Frontal cortex (tissue), 4 donors: Measurements from ENCODE around the gene CASTOR2. TPM values are rescaled to one million over a fixed set of nuclear protein-coding genes. Genes with fewer than 3 reads are reported as not detected.
"Not testable (repeated sequence)": the region's sequence is repeated elsewhere in the genome, so short reads cannot be mapped to it uniquely, and the experiment has no call there.

Source experiments
- DNase-seq, 2 donors: peaks; one replicate each; pipeline ENCODE4 v3.0.0; 2012; ENCODE audit warnings: low spot score in 2 of 2
- FAIRE-seq: peaks from 2 replicates; lab custom pipeline; 2012; peaks lifted over from hg19 to GRCh38; lab: Jason Lieb, UNC
- total RNA-seq: library from RNA; depleted of rRNA; stranded (reverse); fragments of >200 nt; gene quantifications from one replicate; pipeline ENCODE4 v1.2.3, GENCODE V29; 2014
- donor health status: control.
- donor health status: control.
- donor health status: control.

Gene CASTOR2
- total RNA-seq, 1 donor from 2014 or later: 40.8 TPM

GRCh38 chr7:74988436-74988835 lies 23.9 kb downstream of the CASTOR2 start:
- FAIRE-seq, DNase-seq: not testable (repeated sequence)

GRCh38 chr7:74993121-74993520 lies 28.6 kb downstream of the CASTOR2 start:
- no peak for FAIRE-seq
- no peak for DNase-seq

GRCh38 chr7:74994869-74995543 lies 30.5 kb downstream of the CASTOR2 start:
- not testable (repeated sequence) for DNase-seq, FAIRE-seq

GRCh38 chr7:74996361-74996760 lies 31.9 kb downstream of the CASTOR2 start:
- not testable (repeated sequence) for DNase-seq, FAIRE-seq

GRCh38 chr7:74997811-74998210 lies 33.3 kb downstream of the CASTOR2 start:
- FAIRE-seq, DNase-seq: not testable (repeated sequence)

- not testable (repeated sequence) for FAIRE-seq, DNase-seq
Observed at GRCh38 chr7:75001356-75001755, 36.9 kb downstream of the CASTOR2 start.

- FAIRE-seq (no peak), DNase-seq (no peak)
Observed at GRCh38 chr7:75010036-75010435, 45.5 kb downstream of the CASTOR2 start.

- DNase-seq (no peak), FAIRE-seq (no peak)
Observed at GRCh38 chr7:75017832-75018231, 53.3 kb downstream of the CASTOR2 start.

GRCh38 chr7:75018570-75019364 lies 54.3 kb downstream of the CASTOR2 start:
- FAIRE-seq (no peak), DNase-seq (no peak)

GRCh38 chr7:75019800-75020199 lies 55.3 kb downstream of the CASTOR2 start:
- DNase-seq: no peak

GRCh38 chr7:75024922-75025321 lies 60.4 kb downstream of the CASTOR2 start:
- FAIRE-seq (no peak), DNase-seq (no peak)

More at GRCh38 chr7:75019800-75020199, 55.3 kb downstream of the CASTOR2 start:
- FAIRE-seq: no peak

GRCh38 chr7:75028299-75028698 lies 63.8 kb downstream of the CASTOR2 start:
- no peak for DNase-seq
- FAIRE-seq: no peak

- FAIRE-seq (no peak), DNase-seq (no peak)
Observed at GRCh38 chr7:75033064-75033463, 68.6 kb downstream of the CASTOR2 start.

- DNase-seq: no peak
- no peak for FAIRE-seq
Observed at GRCh38 chr7:75033826-75034225, 69.3 kb downstream of the CASTOR2 start.

GRCh38 chr7:75038508-75038907 lies 74.0 kb downstream of the CASTOR2 start:
- DNase-seq (no peak), FAIRE-seq (no peak)

- no peak for FAIRE-seq
- no peak for DNase-seq
Observed at GRCh38 chr7:75039166-75039565, 74.7 kb downstream of the CASTOR2 start.

- DNase-seq: no peak
Observed at GRCh38 chr7:75039709-75040108, 75.2 kb downstream of the CASTOR2 start.

GRCh38 chr7:75040512-75040911 lies 76.0 kb downstream of the CASTOR2 start:
- DNase-seq: no peak
- FAIRE-seq: no peak

More at GRCh38 chr7:75039709-75040108, 75.2 kb downstream of the CASTOR2 start:
- no peak for FAIRE-seq

GRCh38 chr7:75042286-75042685 lies 77.8 kb downstream of the CASTOR2 start:
- DNase-seq: no peak
- FAIRE-seq: no peak

- FAIRE-seq (no peak), DNase-seq (no peak)
Observed at GRCh38 chr7:75042831-75043703, 78.6 kb downstream of the CASTOR2 start.
